GM18858 (cell line): ENCODE data around the gene SLC26A8.

Experiments
- ATAC-seq: cut with Tn5 transposase; IDR thresholded peaks from one replicate; pipeline ENCODE4 v1.9.1; 2021; ENCODE audit not compliant: unreplicated experiment

The SLC26A8 gene

GRCh38 chr6:36023996-36024795 lies at the start of gene SLC26A8:
SLC26A8 (minus strand) TSS chr6:36024641; CDS start chr6:36019707, 4,934 bp downstream.
- no peak for ATAC-seq

- ATAC-seq, result no peak
These were observed 49.1 kb upstream of the SLC26A8 start for GRCh38 chr6:36073587-36073986.

GRCh38 chr6:36072681-36073080 lies 48.2 kb upstream of the SLC26A8 start:
- ATAC-seq, result no peak

GRCh38 chr6:36071714-36072113 lies 47.3 kb upstream of the SLC26A8 start:
- ATAC-seq, result no peak

GRCh38 chr6:36071281-36071680 lies 46.8 kb upstream of the SLC26A8 start:
- no peak for ATAC-seq

GRCh38 chr6:36070252-36070651 lies 45.8 kb upstream of the SLC26A8 start:
- no peak for ATAC-seq

- no peak for ATAC-seq
These were observed 45.1 kb upstream of the SLC26A8 start for GRCh38 chr6:36069573-36069972.

GRCh38 chr6:36068586-36068985 lies 44.1 kb upstream of the SLC26A8 start:
- ATAC-seq, result no peak

GRCh38 chr6:36068012-36068392 lies 43.6 kb upstream of the SLC26A8 start:
- no peak for ATAC-seq

GRCh38 chr6:36067374-36068011 lies 43.1 kb upstream of the SLC26A8 start:
- ATAC-seq, result no peak

GRCh38 chr6:36066817-36067216 lies 42.4 kb upstream of the SLC26A8 start:
- ATAC-seq, result no peak

GRCh38 chr6:36065916-36066315 lies 41.5 kb upstream of the SLC26A8 start:
- ATAC-seq, result no peak

- no peak for ATAC-seq
These were observed 40.4 kb upstream of the SLC26A8 start for GRCh38 chr6:36064770-36065396.

- ATAC-seq, result no peak
These were observed 39.0 kb upstream of the SLC26A8 start for GRCh38 chr6:36063318-36064060.

- ATAC-seq, result no peak
These were observed 37.8 kb upstream of the SLC26A8 start for GRCh38 chr6:36062247-36062646.

- ATAC-seq, result no peak
These were observed 36.8 kb upstream of the SLC26A8 start for GRCh38 chr6:36061236-36061635.

GRCh38 chr6:36056178-36056577 lies 31.7 kb upstream of the SLC26A8 start:
- no peak for ATAC-seq

- ATAC-seq, result no peak
These were observed 30.5 kb upstream of the SLC26A8 start for GRCh38 chr6:36054956-36055355.

- ATAC-seq, result no peak
These were observed 30.0 kb upstream of the SLC26A8 start for GRCh38 chr6:36054415-36054814.

GRCh38 chr6:36053878-36054277 lies 29.4 kb upstream of the SLC26A8 start:
- ATAC-seq, result no peak

- ATAC-seq, result no peak
These were observed 27.7 kb upstream of the SLC26A8 start for GRCh38 chr6:36052097-36052496.
